Cardiac septum (tissue), 1 donor: Measurements from ENCODE around the gene ARHGAP10. TPM values are rescaled to one million over a fixed set of nuclear protein-coding genes. Genes with fewer than 3 reads are reported as not detected.

Experiments
- DNase-seq: peaks from one replicate; pipeline ENCODE4 v3.0.0-alpha.2; 2020; ENCODE audit warnings: low spot score
- intact Hi-C: fragments of 100-400 bp; cut with DNase I; formaldehyde crosslinking; loops from one replicate; pipeline ENCODE4 v1.14.0; 2022
- total RNA-seq: library from RNA; stranded (reverse); fragmentation: NEBNext Ultra II Directional; extraction: Animal tissue kit (Norgen Biotek cat#: 25700); gene quantifications from one replicate; pipeline ENCODE4 v1.2.1, GENCODE V29; 2021
- donor health status: DM: no; HTN: no; CAD: no.

The ARHGAP10 gene
- total RNA-seq, 1 donor from 2014 or later, result 41.8 TPM

DNA sequence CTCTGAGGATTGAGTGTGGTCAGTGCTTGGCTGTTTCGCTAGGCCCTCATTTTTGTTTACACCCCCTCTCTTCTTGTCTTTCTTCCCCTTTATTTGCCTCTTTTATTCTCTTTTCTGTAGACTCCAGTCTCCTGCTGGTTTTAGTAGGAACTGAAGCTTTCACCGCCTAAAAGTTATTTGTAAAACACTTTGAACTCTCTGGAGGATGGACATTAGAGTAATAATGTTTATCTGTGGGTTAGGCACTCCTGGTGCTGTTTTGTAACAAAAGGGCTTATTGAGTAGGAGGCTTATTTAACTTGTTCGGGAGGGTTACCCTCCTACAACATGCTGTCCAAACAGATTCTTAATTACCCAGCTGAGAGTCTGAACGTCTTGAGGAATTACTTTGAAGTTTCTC lies 1.6 kb upstream of the ARHGAP10 start:
- DNase-seq, result no peak
- intact Hi-C loops, result loop anchor here (5.0 kb wide), 2 partner anchors 42 to 132 kb away; no protein-coding TSS in a partner anchor

DNA sequence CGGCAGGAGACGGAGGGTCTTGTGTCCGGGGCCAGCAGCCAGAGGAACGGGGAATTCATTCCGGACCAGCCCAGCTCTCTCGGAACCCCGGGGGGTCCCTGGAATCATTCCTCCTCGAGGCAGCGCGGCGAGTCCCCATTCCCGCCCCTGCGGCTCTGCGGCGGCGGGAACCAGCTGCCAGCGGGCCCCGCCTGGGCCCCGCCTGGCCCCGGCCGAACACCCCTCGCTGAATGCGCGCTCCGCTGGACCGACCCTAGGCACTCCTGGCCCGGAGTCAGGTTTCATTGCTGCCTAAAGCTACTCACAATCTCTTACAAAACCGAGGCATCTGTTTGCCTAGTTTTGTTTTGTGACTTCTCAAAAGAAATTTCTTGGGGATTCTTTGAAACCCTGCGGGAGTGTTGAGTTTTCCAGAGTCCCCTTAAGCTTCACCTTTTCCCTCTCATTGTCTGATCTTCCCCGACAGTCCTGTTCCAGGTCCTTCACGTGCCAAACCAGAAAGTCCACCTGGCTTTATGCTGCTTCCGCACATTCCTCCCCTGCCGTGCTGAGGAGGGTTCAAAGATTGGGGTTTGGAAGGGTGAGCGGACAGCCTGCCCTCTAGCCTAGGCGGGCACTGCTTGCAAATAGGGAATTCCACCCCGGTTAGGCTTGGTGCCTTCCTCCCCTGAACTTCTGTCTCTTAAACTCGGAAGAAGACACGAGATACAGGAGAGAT lies 789 bp downstream of the ARHGAP10 start:
- no peak for DNase-seq
- intact Hi-C loops, result loop anchor here (2.0 to 5.0 kb wide), 4 partner anchors 16 to 130 kb away; no protein-coding TSS in a partner anchor

DNA sequence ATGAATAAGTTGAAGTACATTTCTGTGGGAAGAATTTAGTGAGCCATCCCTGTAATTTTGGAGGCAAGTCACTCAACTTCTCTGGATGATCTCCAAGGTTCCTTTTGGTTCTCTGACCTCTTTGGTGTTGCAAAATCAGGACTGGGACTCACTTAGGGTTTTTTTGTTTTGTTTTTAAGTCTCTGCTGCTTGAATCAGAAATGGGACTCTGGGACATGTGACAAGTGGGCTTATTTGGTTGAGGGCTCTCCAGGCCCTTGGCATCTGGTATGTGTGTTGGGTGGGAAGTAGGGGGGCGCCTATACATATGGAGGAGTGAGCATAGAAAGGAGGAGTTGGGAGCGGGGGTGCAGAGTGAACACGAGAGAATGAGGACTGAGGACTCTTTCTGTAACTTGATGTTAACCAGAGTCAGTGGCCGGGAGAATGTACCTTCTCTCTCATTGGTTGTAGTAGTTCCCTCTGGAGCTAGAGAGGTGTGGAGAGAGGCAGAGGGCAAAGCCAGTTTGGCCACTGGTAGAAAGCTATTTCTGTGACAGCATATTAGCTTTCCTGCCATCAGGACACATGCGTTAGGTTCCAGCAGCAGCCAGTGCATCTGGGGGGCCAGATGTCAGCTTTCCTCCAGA lies 1.9 kb downstream of the ARHGAP10 start:
- intact Hi-C loops, result loop anchor here (2.0 to 5.0 kb wide), 4 partner anchors 15 to 128 kb away; no protein-coding TSS in a partner anchor
- DNase-seq, result no peak

DNA sequence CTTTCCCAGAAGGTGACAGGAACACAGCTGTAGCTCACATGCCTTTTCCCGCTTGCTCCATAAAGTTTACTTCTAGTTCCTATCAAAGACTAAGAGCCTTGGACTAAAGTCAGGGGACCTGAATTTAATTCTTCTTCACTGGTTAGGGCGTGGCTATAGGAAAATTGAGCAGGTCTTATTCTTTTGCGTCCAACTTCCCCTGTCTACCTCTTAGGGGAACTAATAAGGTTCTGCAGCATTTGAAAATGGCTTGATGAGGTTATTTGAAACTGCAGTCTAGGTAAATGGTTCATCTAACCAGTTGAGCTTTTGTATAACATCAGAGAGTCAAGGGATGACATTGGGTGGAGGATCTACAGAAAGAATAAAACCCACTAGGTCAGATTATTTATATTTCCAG lies 2.6 kb downstream of the ARHGAP10 start:
- intact Hi-C loops, result loop anchor here (5.0 kb wide), 2 partner anchors 38 to 128 kb away; no protein-coding TSS in a partner anchor
- no peak for DNase-seq

DNA sequence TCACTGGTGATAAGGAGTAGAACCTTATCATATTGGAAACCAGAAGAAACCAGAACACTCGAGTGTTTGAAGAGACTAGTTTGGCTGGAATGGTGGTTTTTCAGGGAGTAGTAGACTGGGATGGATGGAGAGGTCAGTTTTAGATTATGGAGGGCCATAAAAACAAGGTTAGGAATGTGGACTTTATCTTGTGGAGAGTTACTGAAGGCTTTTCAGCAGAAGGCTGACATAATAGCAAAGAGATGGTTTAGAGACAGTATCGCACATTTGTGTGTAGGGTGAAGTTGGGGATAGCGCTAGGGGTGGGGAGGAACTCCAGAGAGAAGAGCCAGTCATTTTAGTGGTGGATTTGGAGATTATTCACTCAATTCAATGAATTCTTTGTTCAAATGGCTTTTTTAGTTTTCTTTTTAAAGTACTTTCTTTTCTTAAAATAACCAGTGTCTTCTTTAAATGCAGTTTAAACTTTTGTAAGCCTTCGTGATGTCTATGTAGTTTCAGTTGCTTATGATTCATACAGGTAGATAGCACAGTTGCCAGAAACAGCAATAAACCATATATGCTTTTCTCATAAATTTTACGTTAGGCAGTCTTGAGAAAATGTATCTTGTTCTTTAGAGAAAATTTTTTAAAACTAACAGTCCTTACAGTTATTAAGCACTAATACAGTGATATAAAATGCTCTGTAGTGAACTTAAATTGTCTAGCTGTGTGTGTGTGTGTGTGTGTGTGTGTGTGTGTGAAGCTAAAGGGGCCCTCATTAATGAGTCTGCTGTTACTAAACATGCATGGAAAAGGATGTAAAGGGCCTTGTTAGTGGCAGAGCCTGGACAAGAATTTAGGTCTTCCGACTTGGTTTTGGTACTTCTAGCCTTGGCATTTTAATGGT lies 3.8 kb downstream of the ARHGAP10 start:
- intact Hi-C loops, result no loop called here
- DNase-seq, result no peak

DNA sequence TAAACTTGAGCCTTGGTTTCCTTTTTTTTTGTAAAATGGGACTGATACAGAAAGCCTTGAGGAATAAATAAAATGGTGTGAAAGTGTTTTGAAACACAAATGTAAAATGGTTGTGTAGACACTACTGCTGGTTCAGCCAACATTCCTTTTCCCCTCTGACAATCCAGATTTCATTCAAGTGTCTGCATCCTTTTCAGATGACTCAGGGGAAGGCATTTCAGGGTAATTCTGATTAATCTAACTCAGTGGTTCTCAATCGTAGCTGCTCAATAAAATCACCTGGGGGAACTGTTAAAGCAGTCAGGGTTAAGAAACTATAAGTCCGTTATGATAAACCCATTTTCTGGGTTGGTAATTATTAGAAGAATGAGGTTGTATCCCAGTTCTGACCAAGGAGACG lies 4.6 kb downstream of the ARHGAP10 start:
- no peak for DNase-seq
- intact Hi-C loops, result no loop called here

DNA sequence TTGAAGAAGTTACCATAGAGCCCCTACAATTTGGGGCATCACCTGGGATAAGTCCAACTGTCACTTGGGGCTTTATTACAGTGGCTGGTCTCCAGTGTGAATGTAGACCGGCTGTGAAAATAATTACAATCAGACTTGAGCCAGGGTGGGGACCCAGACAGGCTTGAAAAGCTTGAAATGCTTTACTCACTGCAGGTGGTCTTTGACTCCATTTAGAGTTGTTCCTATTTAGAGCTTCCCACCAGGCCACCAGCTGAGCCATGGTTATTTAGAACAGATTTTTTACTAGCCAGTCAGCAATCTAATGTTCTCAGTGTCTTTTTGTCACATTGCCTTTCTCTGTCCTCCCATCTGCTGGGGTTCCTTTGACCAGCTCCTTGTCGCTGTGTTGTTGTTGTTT lies 5.7 kb downstream of the ARHGAP10 start:
- intact Hi-C loops, result no loop called here
- DNase-seq, result no peak

DNA sequence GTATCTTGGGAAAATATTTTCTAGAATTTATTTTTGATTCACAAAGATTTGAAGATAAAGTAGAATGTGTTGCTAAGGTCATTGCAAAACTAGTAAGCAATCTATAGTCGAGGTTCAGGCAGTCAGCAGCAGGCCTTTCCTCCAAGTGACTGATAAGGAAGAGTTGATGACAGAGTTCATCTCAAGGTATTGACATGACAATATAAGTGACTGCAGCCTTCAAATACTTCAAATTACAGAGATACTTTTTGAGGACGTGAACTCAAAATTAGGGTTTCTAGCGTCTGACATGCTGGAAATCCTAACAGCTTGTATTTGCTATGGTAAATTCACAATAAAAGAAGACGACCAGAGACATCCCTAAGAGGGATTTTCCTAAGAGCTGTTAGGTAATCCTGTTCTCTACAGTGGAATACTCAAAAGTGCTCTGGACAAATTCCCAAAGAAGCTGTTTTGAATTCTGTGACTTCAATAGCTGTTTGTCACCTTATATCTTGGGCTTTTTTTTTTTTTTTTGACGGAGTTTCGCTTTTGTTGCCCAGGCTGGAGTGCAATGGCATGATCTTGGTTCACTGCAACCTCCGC lies 7.4 kb downstream of the ARHGAP10 start:
- no peak for DNase-seq
- intact Hi-C loops, result no loop called here

DNA sequence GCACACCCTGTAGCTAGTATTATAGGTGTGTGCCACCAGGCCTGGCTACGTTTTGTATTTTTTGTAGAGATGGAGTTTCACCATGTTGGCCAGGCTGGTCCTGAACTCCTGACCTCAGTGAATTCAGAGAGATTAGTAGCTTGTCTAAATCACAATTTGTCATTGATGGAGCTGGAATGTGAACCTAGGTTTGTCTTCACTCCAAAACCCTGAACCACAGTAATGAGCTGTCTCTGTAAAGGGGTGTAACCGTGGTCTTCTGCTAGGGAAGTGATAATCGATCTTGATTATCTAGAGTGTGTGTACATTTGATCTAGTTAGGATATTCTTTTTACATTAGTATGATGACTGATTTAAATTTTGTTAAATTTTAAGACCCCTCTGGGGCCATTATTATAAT lies 8.3 kb downstream of the ARHGAP10 start:
- intact Hi-C loops, result no loop called here
- DNase-seq, result no peak

DNA sequence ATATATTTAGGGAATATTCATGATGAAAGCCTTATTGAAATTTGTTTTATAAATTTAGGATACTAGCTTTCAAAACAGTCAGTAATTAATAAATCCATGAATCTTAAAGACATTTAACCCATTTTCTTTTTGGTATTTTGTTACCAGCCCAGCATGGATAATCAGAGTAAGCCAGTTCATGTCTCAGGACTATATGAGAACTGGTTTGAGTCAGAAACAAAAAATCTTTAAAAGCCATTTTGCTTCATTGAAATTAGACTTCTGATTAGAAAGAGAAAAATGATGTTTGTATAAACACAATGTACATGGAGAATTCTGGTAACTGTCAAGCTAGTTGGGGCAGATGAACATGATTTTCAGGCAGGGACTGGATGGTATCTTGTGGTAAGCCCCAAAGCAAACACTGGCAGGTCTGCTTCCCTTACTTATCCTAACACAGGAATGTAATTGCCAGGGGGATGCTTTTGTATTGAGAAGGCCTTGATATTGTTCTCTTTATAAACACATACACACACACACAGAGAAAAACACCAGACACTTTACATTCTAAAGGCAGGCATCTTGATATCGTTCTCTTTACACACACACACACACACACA lies 9.4 kb downstream of the ARHGAP10 start:
- intact Hi-C loops, result no loop called here
- DNase-seq, result no peak

DNA sequence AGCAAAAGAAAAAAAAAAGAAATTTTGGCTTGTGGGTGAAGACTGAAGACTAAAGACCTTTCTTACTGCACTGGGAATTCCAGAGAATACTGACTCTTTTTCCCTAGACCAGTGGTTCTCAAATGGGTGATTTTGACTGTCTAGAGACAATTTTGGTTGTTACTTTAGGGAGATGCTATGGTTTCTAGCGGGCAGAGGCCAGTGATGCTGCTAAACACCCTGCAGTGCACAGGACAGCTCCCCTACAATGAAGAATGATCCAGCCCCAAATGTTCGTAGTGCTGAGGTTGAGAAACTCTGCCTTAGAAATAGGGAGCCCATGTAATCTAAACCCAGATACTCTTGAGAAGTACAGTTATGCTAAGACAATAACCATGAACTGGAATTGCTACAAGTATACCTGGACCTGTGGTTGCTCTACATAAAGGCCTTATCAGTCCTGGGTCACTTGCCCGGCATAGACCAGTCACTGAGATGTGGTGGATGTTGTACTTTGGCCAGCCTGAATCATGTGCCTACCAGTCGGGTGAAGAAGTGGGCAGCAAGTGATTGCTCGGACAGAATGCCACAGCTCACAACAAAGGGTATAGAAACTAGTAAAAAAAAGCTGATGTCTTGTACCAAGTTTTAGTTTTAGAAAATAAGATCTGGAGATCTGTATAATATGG lies 16.0 kb downstream of the ARHGAP10 start:
- DNase-seq, result no peak
- intact Hi-C loops, result loop anchor here (2.0 kb wide), 1 partner anchor 15 kb away; the partner anchor contains the start of gene ARHGAP10

DNA sequence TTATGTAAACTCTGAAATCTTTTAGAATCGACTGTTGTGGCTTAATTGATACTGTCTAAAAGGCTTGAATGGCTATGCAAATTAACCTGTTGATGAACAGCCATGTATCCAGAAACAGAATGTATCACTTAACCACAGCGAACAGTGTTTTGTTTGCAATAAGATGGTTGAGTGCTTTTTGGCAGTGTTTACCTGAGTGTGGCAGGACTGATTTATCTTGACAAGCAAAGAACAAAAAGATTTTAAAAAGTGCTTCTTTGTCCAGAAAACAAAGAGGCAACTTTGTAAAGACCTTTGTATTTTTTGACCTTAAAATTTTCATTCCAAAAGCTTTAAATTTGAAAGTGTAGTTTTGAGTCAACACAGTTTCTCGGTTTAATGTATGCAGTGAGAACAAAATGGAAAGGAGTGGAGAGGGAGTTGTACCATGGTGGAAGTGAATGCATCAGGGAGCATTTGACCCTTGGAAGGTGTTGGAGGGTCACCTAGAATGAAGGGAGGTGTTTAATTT lies 18.0 kb downstream of the ARHGAP10 start:
- DNase-seq, result no peak
- intact Hi-C loops, result loop anchor here (2.0 kb wide), 1 partner anchor 17 kb away; the partner anchor contains the start of gene ARHGAP10

DNA sequence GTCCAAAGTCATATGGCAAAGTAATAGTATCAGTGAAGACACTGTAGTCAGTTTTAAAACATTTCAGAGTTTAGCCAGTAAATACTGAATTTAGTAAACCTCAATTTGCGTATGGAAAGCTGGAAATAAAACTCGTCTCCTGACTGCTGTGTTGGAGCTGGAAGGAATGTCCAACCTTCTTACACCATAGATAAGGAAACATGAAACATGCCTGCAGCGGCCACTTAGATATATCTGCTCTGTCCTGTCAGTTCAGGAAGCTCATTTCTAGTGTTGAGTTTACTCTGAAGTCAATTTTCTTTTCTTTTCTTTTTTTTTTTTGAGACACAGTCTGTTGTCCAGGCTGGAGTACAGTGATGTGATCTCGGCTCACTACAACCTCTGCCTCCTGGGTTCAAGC lies 21.2 kb downstream of the ARHGAP10 start:
- DNase-seq, result no peak
- intact Hi-C loops, result no loop called here

DNA sequence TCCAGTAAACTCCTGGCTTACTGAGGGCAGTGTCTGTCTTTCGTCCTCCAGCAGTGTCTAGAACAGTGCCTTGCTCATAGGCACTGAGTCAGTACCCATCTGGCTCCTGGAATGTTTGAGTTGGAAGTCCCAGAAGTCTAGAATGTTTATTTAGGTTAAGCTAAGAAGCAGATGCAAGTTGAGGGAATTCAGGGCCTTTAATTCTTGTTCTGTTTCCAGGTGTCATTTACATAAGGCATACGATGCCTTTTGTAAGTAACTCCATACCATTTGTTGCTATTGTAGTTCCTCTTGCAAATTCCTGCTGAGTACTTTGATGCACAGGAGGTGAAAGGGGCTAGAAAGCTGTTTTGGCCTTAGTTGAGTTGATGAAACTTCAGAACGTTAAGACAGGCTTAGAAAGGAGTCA lies 22.2 kb downstream of the ARHGAP10 start:
- intact Hi-C loops, result no loop called here
- no peak for DNase-seq

DNA sequence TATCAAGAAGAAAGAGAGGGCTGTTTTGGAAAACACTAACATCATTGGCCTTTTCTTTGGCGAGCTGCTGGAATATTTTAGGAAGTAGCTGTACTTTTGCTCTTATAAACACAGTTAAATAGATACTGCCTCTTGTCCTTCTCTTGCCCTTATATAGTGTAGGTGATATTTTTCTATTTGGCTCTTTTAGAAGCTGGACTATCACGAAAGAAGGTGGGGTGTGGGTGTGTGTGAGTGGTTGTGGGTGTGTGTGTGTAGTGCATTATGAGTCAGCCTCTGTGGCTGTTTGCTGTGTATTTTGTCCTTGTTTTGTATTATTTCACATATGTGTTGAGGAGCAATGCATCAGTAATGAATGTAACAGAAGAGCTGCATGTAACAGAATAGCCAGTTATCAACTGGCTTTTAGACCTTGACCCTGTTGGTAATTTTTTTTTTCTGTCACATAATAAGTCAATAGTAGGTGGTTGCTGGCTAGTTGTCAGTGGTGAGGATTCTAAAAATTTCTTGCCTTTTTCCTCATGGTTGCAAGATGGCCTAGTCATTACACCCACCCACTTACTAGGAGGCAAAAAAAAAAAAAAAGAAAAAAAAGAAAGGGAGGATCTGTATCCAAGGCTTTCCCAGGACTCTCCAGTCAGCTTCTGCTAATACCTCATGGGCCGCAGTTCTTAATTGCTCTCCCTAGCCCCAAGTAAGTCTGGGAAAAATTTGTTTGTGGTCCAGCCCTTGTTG lies 23.8 kb downstream of the ARHGAP10 start:
- intact Hi-C loops, result no loop called here
- DNase-seq, result no peak

DNA sequence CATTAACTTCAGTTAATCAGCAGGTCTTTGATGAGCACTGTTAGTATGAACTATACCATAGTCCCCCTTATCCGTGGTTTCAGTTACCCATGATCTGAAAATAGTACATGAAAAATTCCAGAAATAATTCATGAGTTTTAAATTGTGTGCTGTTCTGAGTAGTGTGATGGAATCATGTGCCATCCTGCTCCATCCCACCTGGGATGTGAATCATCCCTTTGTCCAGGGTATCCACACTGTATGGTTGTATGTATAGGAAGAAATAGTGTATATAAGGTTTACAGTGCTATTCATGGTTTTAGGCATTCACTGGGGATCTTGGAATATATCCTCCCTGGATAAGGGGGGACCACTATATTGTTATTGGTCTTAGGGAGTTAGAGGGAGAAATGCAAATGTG lies 24.5 kb downstream of the ARHGAP10 start:
- DNase-seq, result no peak
- intact Hi-C loops, result no loop called here

DNA sequence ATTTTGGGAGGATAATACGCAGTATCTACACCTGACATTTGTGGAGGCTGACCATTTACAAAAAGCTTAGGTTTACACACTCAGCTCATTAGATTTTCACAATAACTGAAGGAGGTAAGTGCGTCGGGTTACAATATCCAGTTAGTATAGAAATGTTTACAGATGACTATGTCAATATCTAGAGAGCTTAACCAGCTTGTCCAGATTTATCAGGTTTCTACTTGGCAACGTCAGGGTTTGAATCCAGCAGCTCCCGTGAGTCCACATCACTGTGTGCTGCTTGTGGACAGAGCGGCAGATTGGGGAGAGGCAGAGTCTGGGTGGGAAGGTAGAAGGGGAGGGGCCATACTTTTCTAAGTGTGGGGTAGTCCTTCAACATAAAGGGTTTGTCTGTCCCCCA lies 28.3 kb downstream of the ARHGAP10 start:
- no peak for DNase-seq
- intact Hi-C loops, result no loop called here

DNA sequence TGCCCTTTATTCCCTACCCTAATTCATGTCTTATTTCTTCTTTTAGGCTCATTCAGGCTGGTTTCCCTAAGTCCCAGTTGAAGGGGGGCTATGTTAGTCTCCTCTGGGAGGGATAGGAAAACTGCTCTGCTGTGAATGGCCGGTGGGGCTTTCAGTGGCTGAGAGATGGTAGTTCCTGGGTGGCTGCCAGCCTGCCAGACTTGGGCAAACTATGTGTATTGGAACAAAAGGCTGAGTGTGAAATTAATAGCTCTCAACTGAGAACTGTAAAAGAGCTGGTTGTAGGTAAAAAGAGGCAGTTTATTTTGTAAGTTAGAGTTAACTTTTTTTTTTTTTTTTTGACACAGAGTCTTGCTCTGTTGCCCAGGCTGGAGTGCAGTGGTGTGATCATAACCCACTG lies 28.8 kb downstream of the ARHGAP10 start:
- intact Hi-C loops, result no loop called here
- no peak for DNase-seq
